ENCODE results near the gene DIP2C.
"Not testable (repeated sequence)": the region's sequence is repeated elsewhere in the genome, so short reads cannot be mapped to it uniquely, and the experiment has no call there.

The DIP2C gene

GRCh38 chr10:361203-362081 is 328.0 kb downstream of the DIP2C start:
- no peak for DNase-seq

DNA sequence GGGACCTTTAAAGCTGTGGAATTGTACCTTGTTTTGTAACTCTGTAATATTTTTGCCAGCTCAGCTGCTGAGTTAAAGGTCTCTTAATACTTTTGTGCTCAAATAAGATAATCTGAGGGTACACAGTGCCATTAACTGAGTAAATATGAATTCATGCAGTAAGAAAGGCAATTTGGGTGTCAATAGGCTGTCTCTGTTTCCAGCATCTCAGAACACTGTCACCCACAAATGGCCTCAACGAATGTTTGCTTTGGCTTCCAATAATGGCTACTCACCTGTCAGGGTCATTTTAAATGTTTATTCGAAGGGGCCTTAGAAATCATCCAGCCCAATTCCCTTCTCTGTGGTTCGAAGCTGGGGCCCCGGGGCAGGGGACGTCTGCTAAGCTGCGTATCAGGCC is 328.8 kb downstream of the DIP2C start:
- no peak for DNase-seq

- DNase-seq = no peak
Observed at GRCh38 chr10:359762-360161, 329.7 kb downstream of the DIP2C start.

GRCh38 chr10:359093-359492 is 330.4 kb downstream of the DIP2C start:
- no peak for DNase-seq

GRCh38 chr10:357201-357950 is 332.1 kb downstream of the DIP2C start:
- no peak for DNase-seq

GRCh38 chr10:356452-356851 is 333.0 kb downstream of the DIP2C start:
- DNase-seq = no peak

DNA sequence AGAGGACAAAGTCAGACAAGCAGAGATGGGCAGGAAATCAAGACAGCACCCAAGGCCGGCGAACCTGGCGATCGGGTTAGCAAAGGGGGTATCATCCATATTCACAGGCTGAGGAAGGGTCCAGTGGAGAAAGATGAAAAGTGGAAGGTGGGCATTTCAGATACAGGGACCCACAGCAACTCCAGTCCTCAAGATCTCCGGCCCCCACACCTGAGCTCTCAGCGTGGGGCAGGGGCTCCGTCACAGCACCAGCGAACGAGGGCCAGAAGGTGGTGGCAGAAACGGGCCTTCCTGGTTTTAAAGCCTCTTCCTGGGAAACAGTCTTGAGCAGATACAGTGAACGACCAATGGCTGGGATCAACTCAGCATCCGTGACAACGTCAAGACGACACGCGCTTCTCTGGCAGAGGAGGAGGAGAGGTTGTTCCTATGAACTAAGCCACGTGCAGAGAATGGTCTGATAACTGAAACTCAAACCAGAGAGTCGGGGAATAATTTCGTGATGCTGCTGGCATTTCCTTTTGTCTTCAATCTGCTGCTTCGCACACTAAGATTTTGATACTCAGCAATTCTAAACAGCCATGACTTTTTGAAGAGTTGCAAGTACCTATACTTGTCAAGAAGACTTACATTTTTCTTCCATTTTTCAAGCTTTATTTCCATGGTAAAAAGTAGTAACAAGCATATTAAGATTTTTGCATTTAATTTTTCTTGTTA is 334.4 kb downstream of the DIP2C start:
- no peak for DNase-seq

GRCh38 chr10:352476-353235 is 336.8 kb downstream of the DIP2C start:
- DNase-seq = no peak

DNA sequence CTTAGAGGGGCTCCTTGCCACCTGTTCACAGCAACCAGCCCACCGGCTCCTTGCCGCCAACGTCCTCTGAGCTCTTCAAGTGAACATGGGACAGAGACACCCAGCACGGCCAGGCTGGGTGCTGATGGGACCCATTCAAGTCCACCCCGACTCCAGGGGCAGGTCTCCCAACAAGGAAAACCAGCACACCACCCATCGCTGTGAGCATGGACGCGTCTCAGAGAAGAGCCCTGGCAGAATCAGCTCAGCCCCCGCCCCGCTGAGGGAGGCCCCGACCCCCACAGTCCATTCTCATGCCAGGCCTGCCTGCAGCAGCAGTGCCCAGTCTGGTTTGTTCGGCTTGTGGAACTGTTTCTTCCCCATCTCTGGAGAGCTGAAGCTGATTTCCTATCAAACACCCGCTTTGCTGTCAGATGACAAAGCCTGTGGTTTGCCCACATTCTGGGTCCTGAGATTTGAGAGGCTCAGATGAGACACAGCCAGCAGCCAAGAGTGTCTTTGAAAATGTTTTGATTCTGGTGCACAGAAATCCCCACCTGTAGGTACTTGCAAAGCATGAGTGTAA is 337.6 kb downstream of the DIP2C start:
- DNase-seq = no peak

DNA sequence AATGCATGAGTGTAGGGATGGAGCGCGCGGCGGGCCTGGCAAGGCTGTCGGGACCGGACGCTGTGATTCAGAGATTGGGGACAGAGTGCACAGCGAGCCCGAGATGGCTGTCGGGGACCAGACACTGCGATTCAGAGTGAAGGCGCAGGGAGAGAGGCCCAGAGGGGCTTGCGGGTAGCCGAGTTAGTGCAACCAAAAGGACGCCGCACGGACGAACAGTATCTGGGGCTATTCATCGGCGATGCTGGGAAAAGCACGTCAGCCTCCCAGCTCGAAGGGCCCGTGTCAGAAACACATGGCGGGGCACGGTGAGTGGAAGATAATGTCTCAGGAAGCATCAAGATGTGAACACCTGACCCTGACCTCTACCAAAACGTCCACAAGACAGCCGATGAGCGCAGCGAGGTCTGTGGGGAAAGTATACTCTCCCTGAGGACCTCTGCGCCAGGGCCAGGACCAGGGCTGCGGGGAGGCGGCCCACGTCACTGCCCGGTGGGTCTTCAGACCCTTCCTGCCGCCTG is 338.4 kb downstream of the DIP2C start:
- no peak for DNase-seq

DNA sequence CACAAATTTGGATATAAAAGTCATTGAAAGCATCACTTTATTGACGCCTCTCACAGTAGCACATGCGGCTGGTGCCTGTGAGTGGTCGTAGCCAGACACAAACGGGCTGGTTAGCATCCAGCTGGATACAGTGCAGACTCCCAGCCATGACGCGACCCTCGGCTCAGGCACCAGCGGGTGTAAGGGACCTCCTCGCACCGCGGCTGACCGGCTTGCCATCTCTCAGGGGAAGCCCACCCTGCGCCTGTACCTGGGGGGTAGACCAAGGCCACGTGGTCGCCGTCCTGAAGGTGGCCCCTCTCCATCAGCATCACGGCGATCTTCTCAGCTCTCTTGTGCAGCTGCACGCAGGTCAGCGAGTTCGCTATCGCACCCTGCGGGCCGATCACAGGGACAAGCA is 340.4 kb downstream of the DIP2C start:
- DNase-seq = no peak

GRCh38 chr10:348456-348855 is 341.0 kb downstream of the DIP2C start:
- DNase-seq = no peak

DNA sequence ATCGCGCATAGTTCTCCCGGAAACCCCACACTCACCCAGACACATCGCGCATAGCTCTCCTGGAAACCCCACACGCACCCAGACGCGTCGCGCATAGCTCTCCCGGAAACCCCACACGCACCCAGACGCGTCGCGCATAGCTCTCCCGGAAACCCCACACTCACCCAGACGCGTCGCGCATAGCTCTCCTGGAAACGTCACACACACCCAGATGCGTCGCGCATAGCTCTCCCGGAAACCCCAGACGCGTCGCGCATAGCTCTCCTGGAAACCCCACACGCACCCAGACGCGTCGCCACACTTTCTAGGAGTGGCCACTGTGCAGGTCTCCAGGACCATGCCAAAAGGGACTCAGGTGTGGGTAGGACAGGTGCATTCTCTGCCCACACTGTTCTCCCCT is 341.7 kb downstream of the DIP2C start:
- DNase-seq = not testable (repeated sequence)

DNA sequence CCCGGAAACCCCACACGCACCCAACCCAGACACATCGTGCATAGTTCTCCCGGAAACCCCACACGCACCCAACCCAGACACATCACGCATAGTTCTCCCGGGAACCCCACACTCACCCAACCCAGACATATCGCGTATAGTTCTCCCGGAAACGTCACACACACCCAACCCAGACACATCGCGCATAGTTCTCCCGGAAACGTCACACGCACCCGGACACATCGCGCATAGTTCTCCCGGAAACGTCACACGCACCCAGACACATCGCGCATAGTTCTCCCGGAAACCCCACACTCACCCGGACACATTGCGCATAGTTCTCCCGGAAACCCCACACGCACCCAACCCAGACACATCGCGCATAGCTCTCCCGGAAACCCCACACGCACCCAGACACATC is 342.3 kb downstream of the DIP2C start:
- DNase-seq = not testable (repeated sequence)

GRCh38 chr10:344582-345200 is 344.8 kb downstream of the DIP2C start:
- no peak for DNase-seq

GRCh38 chr10:343231-344220 is 345.9 kb downstream of the DIP2C start:
- DNase-seq = no peak

GRCh38 chr10:341081-341740 is 348.3 kb downstream of the DIP2C start:
- no peak for DNase-seq

DNA sequence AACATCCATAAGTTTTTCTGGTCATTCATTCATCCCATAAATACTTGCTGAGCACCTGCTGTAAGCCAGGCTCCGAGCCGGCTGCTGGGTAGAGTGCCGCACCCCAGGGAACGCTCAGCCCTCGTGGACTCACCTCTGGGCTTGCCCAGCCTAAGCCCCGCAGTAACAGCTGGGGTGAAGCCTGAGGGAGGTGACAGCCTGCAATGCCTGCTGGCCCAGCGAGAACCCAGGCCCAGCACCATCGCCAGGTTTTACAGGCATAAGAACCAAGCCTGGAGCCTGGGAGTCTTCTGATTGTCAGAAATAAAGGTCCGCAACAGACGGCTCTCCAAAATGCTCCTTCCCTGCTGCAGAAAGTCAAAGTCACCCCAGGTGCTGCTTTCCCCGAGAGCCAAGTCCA is 348.8 kb downstream of the DIP2C start:
- DNase-seq = no peak

DNA sequence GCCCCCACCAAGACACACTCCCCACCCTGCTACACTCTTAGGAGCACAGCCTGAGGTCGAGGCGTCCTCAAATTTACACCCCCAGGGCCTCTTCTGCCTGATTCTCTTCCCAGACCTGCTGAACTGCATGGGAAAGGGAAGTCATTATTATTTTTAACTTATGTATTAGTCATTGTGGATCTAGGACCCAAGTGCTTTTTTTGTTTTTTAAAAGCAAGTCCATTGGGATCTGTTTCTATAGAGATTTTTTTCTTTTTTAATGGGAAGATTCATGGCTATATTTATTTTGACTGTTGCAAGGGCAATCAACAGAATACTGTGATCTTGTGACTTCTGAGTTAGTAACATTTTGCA is 350.5 kb downstream of the DIP2C start:
- DNase-seq = no peak

All from NCI-H2107 (cell line).